Lower leg skin (tissue), 3 donors: ENCODE data around the gene APOL6.

Experiments
- POLR2A ChIP-seq, 2 donors: fragments of 450-650 bp; IDR thresholded peaks; one replicate each; pipeline ENCODE4 v1.6.1; 2016 to 2017; ENCODE audit warnings: antibody characterized with exemption in 2 of 2, mild to moderate bottlenecking in 1 of 2, moderate library complexity in 1 of 2
- TF ChIP-seq, protein P1 (sequence below), 3 donors: fragments of 450-650 bp; IDR thresholded peaks; one replicate each; pipeline ENCODE4 v1.5.1; 2016; ENCODE audit warnings: antibody characterized with exemption in 3 of 3, mild to moderate bottlenecking in 3 of 3, moderate library complexity in 2 of 3

GRCh38 chr22:35608088-35608487 lies 40.2 kb upstream of the APOL6 start:
- TF ChIP-seq, protein P1, sequence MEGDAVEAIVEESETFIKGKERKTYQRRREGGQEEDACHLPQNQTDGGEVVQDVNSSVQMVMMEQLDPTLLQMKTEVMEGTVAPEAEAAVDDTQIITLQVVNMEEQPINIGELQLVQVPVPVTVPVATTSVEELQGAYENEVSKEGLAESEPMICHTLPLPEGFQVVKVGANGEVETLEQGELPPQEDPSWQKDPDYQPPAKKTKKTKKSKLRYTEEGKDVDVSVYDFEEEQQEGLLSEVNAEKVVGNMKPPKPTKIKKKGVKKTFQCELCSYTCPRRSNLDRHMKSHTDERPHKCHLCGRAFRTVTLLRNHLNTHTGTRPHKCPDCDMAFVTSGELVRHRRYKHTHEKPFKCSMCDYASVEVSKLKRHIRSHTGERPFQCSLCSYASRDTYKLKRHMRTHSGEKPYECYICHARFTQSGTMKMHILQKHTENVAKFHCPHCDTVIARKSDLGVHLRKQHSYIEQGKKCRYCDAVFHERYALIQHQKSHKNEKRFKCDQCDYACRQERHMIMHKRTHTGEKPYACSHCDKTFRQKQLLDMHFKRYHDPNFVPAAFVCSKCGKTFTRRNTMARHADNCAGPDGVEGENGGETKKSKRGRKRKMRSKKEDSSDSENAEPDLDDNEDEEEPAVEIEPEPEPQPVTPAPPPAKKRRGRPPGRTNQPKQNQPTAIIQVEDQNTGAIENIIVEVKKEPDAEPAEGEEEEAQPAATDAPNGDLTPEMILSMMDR (IDR thresholded peaks at IDR 0.05) = no peak
- TF ChIP-seq POLR2A (IDR thresholded peaks at IDR 0.05) = no peak
